ENCODE data around the gene STATH. TPM values are rescaled to one million over a fixed set of nuclear protein-coding genes. Genes with fewer than 3 reads are reported as not detected.

The STATH gene
- total RNA-seq (2021; fragmentation: NEBNext Ultra II Directional; extraction: Animal tissue kit (Norgen Biotek cat#: 25700)) (not detected in 2 replicates), polyA plus RNA-seq (2011; rRNA removed) (not detected in 2 replicates), polyA minus RNA-seq (2011; rRNA and poly(A)+ RNA removed) (not detected in 2 replicates)
- polyA plus RNA-seq (2011; cell fraction: cytosol; rRNA removed) = not detected
- polyA plus RNA-seq (2011; cell fraction: nucleus; rRNA removed) = not detected
- polyA plus RNA-seq (2012, experiment 1 of 2) = not detected in 4 replicates
- polyA plus RNA-seq (2012, experiment 2 of 2) = not detected
- polyA plus RNA-seq (2013, experiment 1 of 2) = not detected
- not detected for polyA plus RNA-seq (2013, experiment 2 of 2)
- not detected for polyA minus RNA-seq (2011; cell fraction: cytosol; rRNA and poly(A)+ RNA removed)
- polyA minus RNA-seq (2011; cell fraction: nucleus; rRNA and poly(A)+ RNA removed) = not detected
- long read RNA-seq, experiment 1 = 0 reads
- long read RNA-seq, experiment 2 = 0 reads

- H4K8ac ChIP-seq (ENCODE audit: extremely low read depth, insufficient read depth, low read length) = no peak within 1 kb of the TSS
- H2BK12ac ChIP-seq (ENCODE audit: low read depth, low read length) = no peak within 1 kb of the TSS
- no peak within 1 kb of the TSS for H4K5ac ChIP-seq (ENCODE audit: insufficient read length, low read depth, low read length)
- H3K79me2 ChIP-seq (ENCODE audit: control insufficient read depth in 1 of 2, insufficient read depth in 2 of 2, low read length in 2 of 2) = no peaks in the 10 kb centered on the region
- no peak within 1 kb of the TSS for H3K4me2 ChIP-seq (ENCODE audit: insufficient read depth in 1 of 2, low read depth in 2 of 2, low read length in 2 of 2)
- H3K27me3 ChIP-seq (replicated peaks in 1 of 4; ENCODE audit: control insufficient read depth in 3 of 4, extremely low read depth in 1 of 4, insufficient read depth in 3 of 4, low read length in 3 of 4) = no peaks in the 10 kb centered on the region
- 75% methylated on average over 3 of the region's 3 CpGs; no CpG with 5 or more reads in 1 of the 2 experiments for WGBS, 2 experiments (ENCODE audit: extremely low coverage in 1 of 2, insufficient coverage in 1 of 2, insufficient read length in 1 of 2, insufficient replicate concordance in 2 of 2, low coverage in 1 of 2, low lambda C conversion rate in 2 of 2, missing lambda C conversion rate in 1 of 2)
- FAIRE-seq (no peak), DNase-seq (ENCODE audit: low read depth in 1 of 2, low spot score in 2 of 2) (no peak)
- no peaks in the 10 kb centered on the region for H3K23me2 ChIP-seq (ENCODE audit: low read depth, low read length)
- no peak within 1 kb of the TSS for H3K18ac ChIP-seq (ENCODE audit: extremely low read depth, low read length)
- no peak within 1 kb of the TSS for H2BK20ac ChIP-seq (ENCODE audit: low read length)
- H3K9ac ChIP-seq (replicated peaks in 1 of 4; ENCODE audit: extremely low read depth in 1 of 4, low read depth in 3 of 4, low read length in 3 of 4) = no peak within 1 kb of the TSS
- H3K4ac ChIP-seq (replicated peaks; ENCODE audit: insufficient read length, low read depth, low read length) = no peak within 1 kb of the TSS
- no peaks in the 10 kb centered on the region for H3K4me1 ChIP-seq (replicated peaks in 1 of 4; ENCODE audit: control insufficient read depth in 3 of 4, insufficient read depth in 4 of 4, low read length in 3 of 4)
- H3K4me3 ChIP-seq (ENCODE audit: extremely low read depth in 1 of 4, insufficient read depth in 2 of 4, low read depth in 3 of 4, low read length in 4 of 4) = no peak within 1 kb of the TSS
- CTCF ChIA-PET (ENCODE audit: partially characterized antibody) = no interaction called here
- H3K9me3 ChIP-seq (ENCODE audit: insufficient read depth in 2 of 2, low read depth in 1 of 2, low read length in 1 of 2) = no peaks in the 10 kb centered on the region
- H3K27ac ChIP-seq (ENCODE audit: low read depth, low read length) = no peak within 1 kb of the TSS
- H4K20me1 ChIP-seq (replicated peaks in 1 of 2; ENCODE audit: control insufficient read depth in 1 of 2, insufficient read depth in 2 of 2, low read length in 2 of 2) = no peaks in the 10 kb centered on the region
- no peak within 1 kb of the TSS for H3K23ac ChIP-seq (ENCODE audit: insufficient read length)
- H2AFZ ChIP-seq (ENCODE audit: low read length) = no peak within 1 kb of the TSS
- H2BK120ac ChIP-seq (replicated peaks; ENCODE audit: low read depth, low read length) = no peak within 1 kb of the TSS
- no peak within 1 kb of the TSS for H2BK15ac ChIP-seq (ENCODE audit: low read length)
- H2AK5ac ChIP-seq (ENCODE audit: low read depth, low read length) = no peak within 1 kb of the TSS
- no peak within 1 kb of the TSS for H4K91ac ChIP-seq (replicated peaks; ENCODE audit: insufficient read length, low read length)
- H3K79me1 ChIP-seq (ENCODE audit: low read depth, low read length) = no peaks in the 10 kb centered on the region
- H3K56ac ChIP-seq (replicated peaks; ENCODE audit: insufficient read length, low read depth, low read length) = no peak within 1 kb of the TSS
- POLR2A ChIA-PET (ENCODE audit: partially characterized antibody) = no interaction called here
- no peak within 1 kb of the TSS for H3K14ac ChIP-seq (ENCODE audit: insufficient read length)
- no peaks in the 10 kb centered on the region for H3K36me3 ChIP-seq (ENCODE audit: control insufficient read depth in 2 of 4, insufficient read depth in 4 of 4, low read length in 3 of 4)
- TF ChIP-seq RXRA (IDR thresholded peaks at IDR 0.05; ENCODE audit: insufficient read depth, low read depth, low read length) (no peak), RAD21 (IDR thresholded peaks at IDR 0.05 in 1 of 2, conservative IDR thresholded peaks at IDR 0.05 in 1 of 2; ENCODE audit: low read depth in 2 of 2, low read length in 2 of 2) (no peak), TEAD4 (IDR thresholded peaks at IDR 0.05; ENCODE audit: low read depth, low read length) (no peak), SIN3A (conservative IDR thresholded peaks at IDR 0.05 in 1 of 2, IDR thresholded peaks at IDR 0.05 in 1 of 2; ENCODE audit: low read depth in 1 of 2, low read length in 2 of 2) (no peak)
- H2BK5ac ChIP-seq (ENCODE audit: low read depth, low read length) = no peak within 1 kb of the TSS
Measured at GRCh38 chr4:69995526-69996016, at the start of gene STATH. STATH (plus strand) TSS chr4:69995966; CDS start chr4:69998438, 2,472 bp downstream.
